IgD-negative memory B cell (primary cell): ENCODE data around the gene CCR9. TPM values are rescaled to one million over a fixed set of nuclear protein-coding genes. Genes with fewer than 3 reads are reported as not detected.

ENCODE experiments used
- H3K27ac Mint-ChIP-seq, 3 donors: one replicate each; pipeline ENCODE4 v1.8.0; 2020 to 2022; ENCODE audit warnings: mild to moderate bottlenecking in 3 of 3, mixed read lengths in 3 of 3, moderate library complexity in 1 of 3
- H3K27me3 Mint-ChIP-seq: one replicate; pipeline ENCODE4 v1.8.0; 2021; ENCODE audit warnings: mixed read lengths
- H3K36me3 Mint-ChIP-seq: one replicate; pipeline ENCODE4 v1.8.0; 2020; ENCODE audit warnings: mild to moderate bottlenecking, mixed read lengths
- H3K4me1 Mint-ChIP-seq, 3 donors: one replicate each; pipeline ENCODE4 v1.8.0; 2020 to 2022; ENCODE audit warnings: mixed read lengths in 3 of 3, mild to moderate bottlenecking in 1 of 3
- H3K4me3 Mint-ChIP-seq, 4 donors: one replicate each; pipeline ENCODE4 v1.8.0; 2020 to 2022; ENCODE audit warnings: mild to moderate bottlenecking in 4 of 4, mixed read lengths in 4 of 4, moderate library complexity in 3 of 4
- H3K9me3 Mint-ChIP-seq, 3 donors: one replicate each; pipeline ENCODE4 v1.8.0; 2020 to 2021; ENCODE audit warnings: mixed read lengths in 3 of 3, mild to moderate bottlenecking in 1 of 3
- polyA plus RNA-seq: library from polyadenylated mRNA; unstranded; fragments of 300-500 nt; fragmentation: Illumina TruSeq; gene quantifications from one replicate; pipeline ENCODE4 v1.2.3, GENCODE V29; 2021

Gene CCR9
- polyA plus RNA-seq, 1 donor from 2014 or later = 6.3 TPM

- Mint-ChIP-seq H3K36me3 (peaks cover 11% of the 10 kb centered on the region), H3K27me3 (no peaks in the 10 kb centered on the region), H3K9me3 (no peaks in the 10 kb centered on the region), H3K4me3 (no peak overlapping the region), H3K4me1 (peaks cover 0 to 3% (median 0%) of the 10 kb centered on the region in 3 donors), H3K27ac (no peak overlapping the region)
Measured at GRCh38 chr3:45927881-45928280, 41.5 kb downstream of the CCR9 start.

GRCh38 chr3:45929042-45929679 lies 42.8 kb downstream of the CCR9 start:
- Mint-ChIP-seq H3K4me1 (peaks cover 0 to 3% (median 0%) of the 10 kb centered on the region in 3 donors), H3K27me3 (no peaks in the 10 kb centered on the region), H3K36me3 (peaks cover 12% of the 10 kb centered on the region), H3K9me3 (no peaks in the 10 kb centered on the region), H3K27ac (no peak overlapping the region), H3K4me3 (no peak overlapping the region)

- Mint-ChIP-seq H3K27ac (no peak overlapping the region), H3K4me3 (no peak overlapping the region), H3K36me3 (peaks cover 18% of the 10 kb centered on the region), H3K27me3 (no peaks in the 10 kb centered on the region), H3K9me3 (no peaks in the 10 kb centered on the region), H3K4me1 (peaks cover 0 to 3% (median 0%) of the 10 kb centered on the region in 3 donors)
Measured at GRCh38 chr3:45931496-45931895, 45.2 kb downstream of the CCR9 start.

- no peaks in the 10 kb centered on the region for H3K9me3 Mint-ChIP-seq
- H3K4me1 Mint-ChIP-seq = peaks cover 0 to 3% (median 0%) of the 10 kb centered on the region in 3 donors
- no peak overlapping the region for H3K4me3 Mint-ChIP-seq
- no peak overlapping the region for H3K27ac Mint-ChIP-seq
- no peaks in the 10 kb centered on the region for H3K27me3 Mint-ChIP-seq
- H3K36me3 Mint-ChIP-seq = peaks cover 18% of the 10 kb centered on the region
Measured at GRCh38 chr3:45932112-45932511, 45.8 kb downstream of the CCR9 start.

- Mint-ChIP-seq H3K4me3 (no peak overlapping the region), H3K36me3 (peaks cover 13% of the 10 kb centered on the region), H3K9me3 (no peaks in the 10 kb centered on the region), H3K4me1 (peaks cover 0 to 3% (median 0%) of the 10 kb centered on the region in 3 donors), H3K27ac (no peak overlapping the region), H3K27me3 (no peaks in the 10 kb centered on the region)
Measured at GRCh38 chr3:45933591-45933990, 47.2 kb downstream of the CCR9 start.

GRCh38 chr3:45936261-45936660 lies 49.9 kb downstream of the CCR9 start:
- Mint-ChIP-seq H3K9me3 (no peaks in the 10 kb centered on the region), H3K4me3 (no peak overlapping the region), H3K27ac (no peak overlapping the region), H3K36me3 (peaks cover 11% of the 10 kb centered on the region), H3K27me3 (no peaks in the 10 kb centered on the region), H3K4me1 (peaks cover 0 to 6% (median 2%) of the 10 kb centered on the region in 3 donors)

GRCh38 chr3:45937206-45938042 lies 51.1 kb downstream of the CCR9 start:
- Mint-ChIP-seq H3K36me3 (peaks cover 11% of the 10 kb centered on the region), H3K4me1 (peaks cover 0 to 6% (median 2%) of the 10 kb centered on the region in 3 donors), H3K27me3 (no peaks in the 10 kb centered on the region), H3K4me3 (no peak overlapping the region), H3K27ac (no peak overlapping the region), H3K9me3 (no peaks in the 10 kb centered on the region)

- no peaks in the 10 kb centered on the region for H3K27me3 Mint-ChIP-seq
- peaks cover 11% of the 10 kb centered on the region for H3K36me3 Mint-ChIP-seq
- H3K4me3 Mint-ChIP-seq = no peak overlapping the region
- peaks cover 0 to 6% (median 2%) of the 10 kb centered on the region in 3 donors for H3K4me1 Mint-ChIP-seq
- no peak overlapping the region for H3K27ac Mint-ChIP-seq
- no peaks in the 10 kb centered on the region for H3K9me3 Mint-ChIP-seq
Measured at GRCh38 chr3:45938043-45938435, 51.7 kb downstream of the CCR9 start.

- Mint-ChIP-seq H3K27ac (no peak overlapping the region), H3K36me3 (peaks cover 10% of the 10 kb centered on the region), H3K4me1 (peaks cover 0 to 6% (median 2%) of the 10 kb centered on the region in 3 donors), H3K27me3 (no peaks in the 10 kb centered on the region), H3K9me3 (no peaks in the 10 kb centered on the region), H3K4me3 (no peak overlapping the region)
Measured at GRCh38 chr3:45938864-45939263, 52.5 kb downstream of the CCR9 start.

GRCh38 chr3:45939341-45939771 lies 53.0 kb downstream of the CCR9 start:
- no peak overlapping the region for H3K4me3 Mint-ChIP-seq
- H3K4me1 Mint-ChIP-seq = peaks cover 0 to 6% (median 2%) of the 10 kb centered on the region in 3 donors
- H3K27me3 Mint-ChIP-seq = no peaks in the 10 kb centered on the region
- H3K9me3 Mint-ChIP-seq = no peaks in the 10 kb centered on the region
- H3K36me3 Mint-ChIP-seq = peaks cover 9% of the 10 kb centered on the region
- H3K27ac Mint-ChIP-seq = no peak overlapping the region

GRCh38 chr3:45940004-45940780 lies 53.8 kb downstream of the CCR9 start:
- Mint-ChIP-seq H3K9me3 (no peaks in the 10 kb centered on the region), H3K4me1 (peaks cover 0 to 6% (median 2%) of the 10 kb centered on the region in 3 donors), H3K27ac (no peak overlapping the region), H3K4me3 (no peak overlapping the region), H3K27me3 (no peaks in the 10 kb centered on the region), H3K36me3 (peaks cover 9% of the 10 kb centered on the region)

- H3K4me1 Mint-ChIP-seq = peaks cover 0 to 6% (median 2%) of the 10 kb centered on the region in 3 donors
Measured at GRCh38 chr3:45940781-45941365, 54.5 kb downstream of the CCR9 start.

GRCh38 chr3:45942051-45942825 lies 55.9 kb downstream of the CCR9 start:
- H3K9me3 Mint-ChIP-seq = no peaks in the 10 kb centered on the region
- no peak overlapping the region for H3K27ac Mint-ChIP-seq
- H3K36me3 Mint-ChIP-seq = peaks cover 6% of the 10 kb centered on the region
- H3K4me1 Mint-ChIP-seq = peaks cover 0 to 6% (median 2%) of the 10 kb centered on the region in 3 donors
- no peaks in the 10 kb centered on the region for H3K27me3 Mint-ChIP-seq
- H3K4me3 Mint-ChIP-seq = no peak overlapping the region

More at GRCh38 chr3:45940781-45941365, 54.5 kb downstream of the CCR9 start:
- no peak overlapping the region for H3K27ac Mint-ChIP-seq
- no peaks in the 10 kb centered on the region for H3K9me3 Mint-ChIP-seq
- H3K4me3 Mint-ChIP-seq = no peak overlapping the region
- H3K27me3 Mint-ChIP-seq = no peaks in the 10 kb centered on the region
- peaks cover 6% of the 10 kb centered on the region for H3K36me3 Mint-ChIP-seq

- Mint-ChIP-seq H3K4me3 (peak within 1 kb of the TSS in 1 of 4 donors; percentile 25), H3K27ac (peak within 1 kb of the TSS in 1 of 3 donors; percentile 53)
Measured at GRCh38 chr3:45943207-45943846, 57.0 kb downstream of the CCR9 start, which contains the start of gene CXCR6. Gene CXCR6 (plus strand): TSS chr3:45943464. CDS start chr3:45946482, 3,018 bp downstream.

More at GRCh38 chr3:45943207-45943846, 57.0 kb downstream of the CCR9 start, which contains the start of gene CXCR6:
- Mint-ChIP-seq H3K4me1 (peaks cover 0 to 6% (median 2%) of the 10 kb centered on the region in 3 donors), H3K9me3 (no peaks in the 10 kb centered on the region), H3K36me3 (peaks cover 9% of the 10 kb centered on the region), H3K27me3 (no peaks in the 10 kb centered on the region)
